Caco-2 (cell line): ENCODE results near the gene COX7A2L. TPM values are rescaled to one million over a fixed set of nuclear protein-coding genes. Genes with fewer than 3 reads are reported as not detected.

ENCODE experiments used
- BruUV-seq: library from RNA; stranded (reverse); fragments of 400-500 nt; replicated peaks from 2 replicates; lab custom pipeline; 2021; lab: Mats Ljungman, UMichigan
- CTCF ChIA-PET: fragments of 300-600 bp; sonication (Branson Sonifier 250); formaldehyde crosslinking; loops from one replicate; lab custom pipeline; 2022; ENCODE audit warnings: antibody characterized with exemption; lab: Charles Lee
- POLR2A ChIA-PET: fragments of 300-600 bp; sonication (Branson Sonifier 250); formaldehyde crosslinking; loops from one replicate; lab custom pipeline; 2022; ENCODE audit warnings: antibody characterized with exemption; lab: Charles Lee
- DNase-seq, 2 experiments: peaks; one replicate each; pipeline versions ENCODE4 v3.0.0 to v3.0.0-alpha.2; 2020 to 2022
- H3K27me3 ChIP-seq: replicated peaks from 2 replicates; pipeline ENCODE4 v1.6.0; 2011; ENCODE audit warnings: low read length; ENCODE audit not compliant: control insufficient read depth, insufficient read depth
- H3K36me3 ChIP-seq: 2 replicates; pipeline ENCODE4 v1.5.1; 2011; ENCODE audit warnings: low read length; ENCODE audit not compliant: control insufficient read depth, insufficient read depth
- H3K4me1 ChIP-seq: fragments of 250-450 bp; sonication (Bioruptor Pico); 2 replicates; pipeline ENCODE4 v1.5.1; 2020; ENCODE audit warnings: mild to moderate bottlenecking
- H3K4me3 ChIP-seq: 2 replicates; pipeline ENCODE4 v1.5.1; 2011; ENCODE audit warnings: low read depth, mild to moderate bottlenecking, control low read depth, low read length
- H3K9me3 ChIP-seq: fragments of 250-450 bp; sonication (Bioruptor Pico); 2 replicates; pipeline ENCODE4 v1.5.1; 2020; ENCODE audit warnings: mild to moderate bottlenecking, moderate library complexity
- H3K27ac Mint-ChIP-seq: one replicate; pipeline ENCODE4 v1.8.0; 2022; ENCODE audit warnings: mixed read lengths; ENCODE audit not compliant: unreplicated experiment
- H3K27me3 Mint-ChIP-seq: one replicate; pipeline ENCODE4 v1.8.0; 2022; ENCODE audit warnings: mixed read lengths; ENCODE audit not compliant: insufficient read depth, unreplicated experiment
- H3K36me3 Mint-ChIP-seq: one replicate; pipeline ENCODE4 v1.8.0; 2022; ENCODE audit warnings: mild to moderate bottlenecking, mixed read lengths; ENCODE audit not compliant: insufficient read depth, unreplicated experiment
- H3K4me1 Mint-ChIP-seq: one replicate; pipeline ENCODE4 v1.8.0; 2022; ENCODE audit warnings: low read depth, mixed read lengths; ENCODE audit not compliant: unreplicated experiment
- H3K4me3 Mint-ChIP-seq: one replicate; pipeline ENCODE4 v1.8.0; 2022; ENCODE audit warnings: mild to moderate bottlenecking, moderate library complexity, mixed read lengths; ENCODE audit not compliant: unreplicated experiment
- H3K9me3 Mint-ChIP-seq: one replicate; pipeline ENCODE4 v1.8.0; 2022; ENCODE audit warnings: mixed read lengths; ENCODE audit not compliant: unreplicated experiment
- intact Hi-C: fragments of 100-400 bp; cut with micrococcal nuclease; formaldehyde crosslinking; loops from one replicate; pipeline ENCODE4 v1.10.0; 2022; ENCODE audit not compliant: unreplicated experiment
- total RNA-seq: library from RNA; stranded (reverse); gene quantifications from 2 replicates; pipeline ENCODE4 v1.2.3, GENCODE V29; 2022
- TF ChIP-seq, protein P1 (sequence below), 2 experiments: fragments of 200-600 bp in 1 of 2; IDR thresholded peaks; 1 replicate in 1 of 2; 2 replicates in 1 of 2; pipeline versions ENCODE4 v1.5.1 to v1.8.0; 2011 to 2022; ENCODE audit warnings: antibody characterized with exemption in 1 of 2, control low read depth in 1 of 2, inconsistent platforms in 1 of 2, low read depth in 1 of 2, low read length in 1 of 2, mild to moderate bottlenecking in 1 of 2, moderate library complexity in 1 of 2; ENCODE audit not compliant: insufficient read depth in 1 of 2, severe bottlenecking in 1 of 2, unreplicated experiment in 1 of 2

The COX7A2L gene
- total RNA-seq, 1 experiment from 2014 or later: 125 TPM

DNA sequence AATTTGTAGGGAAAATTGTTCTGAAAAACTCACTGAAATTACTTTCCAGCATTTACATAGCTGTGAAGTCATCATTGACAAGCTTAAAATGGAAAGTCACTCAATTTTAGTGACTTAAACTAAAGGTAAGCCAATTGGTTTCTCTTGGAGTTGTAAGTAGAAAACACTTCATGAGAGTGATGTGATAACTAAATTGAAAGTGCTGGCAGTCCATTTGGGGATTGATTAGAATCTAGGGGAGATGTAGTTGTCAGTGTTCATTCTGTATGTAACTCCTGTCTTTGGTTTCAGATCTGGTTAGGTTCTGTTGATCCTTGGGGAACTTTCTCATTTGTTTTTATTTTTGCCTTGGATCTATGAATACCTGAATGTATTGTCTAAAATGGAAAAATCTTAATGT lies 53.8 kb downstream of the COX7A2L start:
- ChIA-PET POLR2A (no interaction called here), CTCF (no interaction called here)
- intact Hi-C loops: no loop called here
- H3K36me3 Mint-ChIP-seq: peaks cover 66% of the 10 kb centered on the region
- Histone ChIP-seq H3K4me3 (no peak overlapping the region), H3K36me3 (peaks cover 5% of the 10 kb centered on the region), H3K9me3 (no peaks in the 10 kb centered on the region), H3K4me1 (no peaks in the 10 kb centered on the region), H3K27me3 (no peaks in the 10 kb centered on the region)
- no peaks in the 10 kb centered on the region for H3K4me1 Mint-ChIP-seq
- TF ChIP-seq, protein P1, sequence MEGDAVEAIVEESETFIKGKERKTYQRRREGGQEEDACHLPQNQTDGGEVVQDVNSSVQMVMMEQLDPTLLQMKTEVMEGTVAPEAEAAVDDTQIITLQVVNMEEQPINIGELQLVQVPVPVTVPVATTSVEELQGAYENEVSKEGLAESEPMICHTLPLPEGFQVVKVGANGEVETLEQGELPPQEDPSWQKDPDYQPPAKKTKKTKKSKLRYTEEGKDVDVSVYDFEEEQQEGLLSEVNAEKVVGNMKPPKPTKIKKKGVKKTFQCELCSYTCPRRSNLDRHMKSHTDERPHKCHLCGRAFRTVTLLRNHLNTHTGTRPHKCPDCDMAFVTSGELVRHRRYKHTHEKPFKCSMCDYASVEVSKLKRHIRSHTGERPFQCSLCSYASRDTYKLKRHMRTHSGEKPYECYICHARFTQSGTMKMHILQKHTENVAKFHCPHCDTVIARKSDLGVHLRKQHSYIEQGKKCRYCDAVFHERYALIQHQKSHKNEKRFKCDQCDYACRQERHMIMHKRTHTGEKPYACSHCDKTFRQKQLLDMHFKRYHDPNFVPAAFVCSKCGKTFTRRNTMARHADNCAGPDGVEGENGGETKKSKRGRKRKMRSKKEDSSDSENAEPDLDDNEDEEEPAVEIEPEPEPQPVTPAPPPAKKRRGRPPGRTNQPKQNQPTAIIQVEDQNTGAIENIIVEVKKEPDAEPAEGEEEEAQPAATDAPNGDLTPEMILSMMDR (IDR thresholded peaks at IDR 0.05; ENCODE audit: insufficient read depth in 1 of 2, low read depth in 1 of 2, low read length in 1 of 2, severe bottlenecking in 1 of 2, unreplicated experiment in 1 of 2): no peak
- H3K4me3 Mint-ChIP-seq: no peak overlapping the region
- H3K27me3 Mint-ChIP-seq: no peaks in the 10 kb centered on the region
- H3K9me3 Mint-ChIP-seq: no peaks in the 10 kb centered on the region
- no peak for DNase-seq
- no TSS peak for BruUV-seq
- no peak overlapping the region for H3K27ac Mint-ChIP-seq

DNA sequence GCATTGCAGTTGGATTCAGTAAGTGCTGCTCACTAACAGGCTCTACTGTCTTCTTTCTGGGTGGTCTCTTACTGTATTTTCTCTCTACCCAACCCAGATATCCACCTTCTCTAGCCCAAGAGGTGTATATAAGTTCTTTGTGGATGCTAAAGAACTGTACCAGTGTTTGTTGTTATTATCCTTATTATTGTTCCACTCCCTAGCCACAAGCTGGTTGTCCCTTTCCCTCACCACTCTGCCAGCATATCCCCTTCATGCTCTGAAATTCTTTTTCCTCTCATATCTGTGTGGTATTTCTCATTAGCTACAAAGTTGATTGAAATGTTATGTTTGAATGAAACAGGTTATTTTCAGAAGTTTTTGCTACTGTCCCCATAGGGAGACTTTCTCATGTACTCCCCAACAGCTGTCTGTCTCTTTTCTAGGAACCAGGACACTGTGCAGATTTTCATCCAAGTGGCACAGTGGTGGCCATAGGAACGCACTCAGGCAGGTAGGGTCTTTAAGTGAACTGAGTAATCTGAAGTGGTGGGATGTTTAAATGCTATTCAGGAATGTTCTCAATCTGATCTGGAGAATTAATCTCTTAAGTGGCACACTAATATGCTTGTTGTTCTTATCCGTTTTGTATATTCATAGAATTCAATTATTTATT lies 56.8 kb downstream of the COX7A2L start:
- no TSS peak for BruUV-seq
- intact Hi-C loops: no loop called here
- TF ChIP-seq, protein P1 (IDR thresholded peaks at IDR 0.05; ENCODE audit: insufficient read depth in 1 of 2, low read depth in 1 of 2, low read length in 1 of 2, severe bottlenecking in 1 of 2, unreplicated experiment in 1 of 2): no peak
- Histone ChIP-seq H3K36me3 (peaks cover 5% of the 10 kb centered on the region), H3K27me3 (no peaks in the 10 kb centered on the region), H3K4me3 (no peak overlapping the region), H3K9me3 (no peaks in the 10 kb centered on the region), H3K4me1 (no peaks in the 10 kb centered on the region)
- DNase-seq: no peak
- ChIA-PET CTCF (no interaction called here), POLR2A (no interaction called here)
- Mint-ChIP-seq H3K27ac (no peak overlapping the region), H3K4me1 (no peaks in the 10 kb centered on the region), H3K27me3 (no peaks in the 10 kb centered on the region), H3K9me3 (no peaks in the 10 kb centered on the region), H3K36me3 (peaks cover 80% of the 10 kb centered on the region), H3K4me3 (no peak overlapping the region)

DNA sequence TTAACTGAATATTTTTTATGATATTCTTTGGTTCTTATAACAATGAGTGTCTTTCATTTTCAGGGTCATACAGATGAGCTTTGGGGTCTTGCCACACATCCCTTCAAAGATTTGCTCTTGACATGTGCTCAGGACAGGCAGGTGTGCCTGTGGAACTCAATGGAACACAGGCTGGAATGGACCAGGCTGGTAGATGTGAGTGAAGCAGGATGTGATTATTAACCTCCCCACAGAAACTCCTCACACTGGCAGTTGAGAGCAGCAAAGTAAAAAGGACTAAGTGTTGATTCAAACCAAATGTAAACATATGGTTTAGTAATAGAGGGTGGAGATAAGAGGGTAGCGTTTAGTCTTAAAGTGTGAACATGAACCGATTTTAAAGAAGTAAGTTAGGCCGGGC lies 57.8 kb downstream of the COX7A2L start:
- Mint-ChIP-seq H3K4me3 (no peak overlapping the region), H3K4me1 (no peaks in the 10 kb centered on the region), H3K27ac (no peak overlapping the region), H3K9me3 (no peaks in the 10 kb centered on the region), H3K27me3 (no peaks in the 10 kb centered on the region), H3K36me3 (peaks cover 80% of the 10 kb centered on the region)
- intact Hi-C loops: loop anchor here (1.0 kb wide), 1 partner anchor 10 kb away; no protein-coding TSS in a partner anchor
- TF ChIP-seq, protein P1 (IDR thresholded peaks at IDR 0.05; ENCODE audit: insufficient read depth in 1 of 2, low read depth in 1 of 2, low read length in 1 of 2, severe bottlenecking in 1 of 2, unreplicated experiment in 1 of 2): no peak
- Histone ChIP-seq H3K36me3 (peaks cover 7% of the 10 kb centered on the region), H3K4me1 (no peaks in the 10 kb centered on the region), H3K27me3 (no peaks in the 10 kb centered on the region), H3K4me3 (no peak overlapping the region), H3K9me3 (no peaks in the 10 kb centered on the region)
- CTCF ChIA-PET: no interaction called here
- POLR2A ChIA-PET: no interaction called here
- no peak for DNase-seq
- BruUV-seq: no TSS peak
